HepG2 (cell line): ENCODE measurements around the gene DUSP15.

Experiments
- CHD2 ChIP-seq: IDR thresholded peaks from 2 replicates; pipeline ENCODE4 v1.6.1; 2011; ENCODE audit warnings: low read depth, low read length, improper control_type of control experiment
- ELF4 ChIP-seq: sonication (generic); formaldehyde crosslinking; IDR thresholded peaks from 2 replicates; pipeline ENCODE4 v1.5.0; 2020; ENCODE audit warnings: missing genetic modification reagents, mild to moderate bottlenecking, moderate library complexity, borderline replicate concordance
- KAT7 ChIP-seq: IDR thresholded peaks from 2 replicates; pipeline ENCODE4 v1.6.1; 2018; ENCODE audit warnings: borderline replicate concordance, missing compliant biosample characterization
- NFIC ChIP-seq: IDR thresholded peaks from 2 replicates; pipeline ENCODE4 v1.6.1; 2012; ENCODE audit warnings: mild to moderate bottlenecking, low read length, inconsistent platforms
- SALL1 ChIP-seq: sonication (generic); formaldehyde crosslinking; IDR thresholded peaks from 2 replicates; pipeline ENCODE4 v1.8.0; 2022; ENCODE audit warnings: mild to moderate bottlenecking, missing genetic modification reagents
- ZNF138 ChIP-seq: sonication (generic); formaldehyde crosslinking; IDR thresholded peaks from 2 replicates; pipeline ENCODE4 v1.5.0; 2020; ENCODE audit warnings: mild to moderate bottlenecking, low read depth, missing genetic modification reagents
- ZNF629 ChIP-seq: sonication (generic); formaldehyde crosslinking; conservative IDR thresholded peaks from 2 replicates; pipeline ENCODE4 v1.5.0; 2020; ENCODE audit warnings: missing genetic modification reagents

DNA sequence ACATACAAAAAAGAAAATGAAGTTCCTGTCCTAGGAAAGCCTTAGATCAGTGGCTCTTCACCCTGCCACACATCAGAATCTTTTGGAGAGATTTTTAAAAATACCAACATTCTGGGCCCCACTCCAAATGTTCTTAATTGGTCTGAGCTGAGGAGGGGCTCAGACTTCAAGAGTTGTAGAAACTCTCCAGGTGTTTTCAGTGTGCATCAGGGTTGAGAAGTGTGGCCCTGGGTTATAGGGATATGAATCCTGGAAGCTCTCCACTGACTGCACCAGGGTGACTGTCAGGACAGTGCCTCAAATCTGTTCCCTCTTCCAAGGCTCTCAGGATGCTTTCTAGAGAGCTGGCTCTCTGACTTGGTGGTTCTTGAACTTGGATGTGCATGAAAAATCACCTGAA, 56.7 kb downstream of the DUSP15 start:
- TF ChIP-seq ELF4 (CRISPR knock-in tag) = no peak
- TF ChIP-seq NFIC = no peak
- no peak for TF ChIP-seq ZNF629
- no peak for TF ChIP-seq CHD2
- TF ChIP-seq KAT7 (CRISPR knock-in tag) = no peak
- TF ChIP-seq ZNF138 = no peak
- no peak for TF ChIP-seq SALL1 (CRISPR knock-in tag)
